ENCODE data around the gene TFF3. TPM values are rescaled to one million over a fixed set of nuclear protein-coding genes. Genes with fewer than 3 reads are reported as not detected.
A peak's percentile ranks its signal among the peaks of the same experiment; 100 is the strongest.

TFF3 gene
- total and polyA plus RNA-seq, 10 donors = 28.9 to 123 (median 72.7) TPM

DNA sequence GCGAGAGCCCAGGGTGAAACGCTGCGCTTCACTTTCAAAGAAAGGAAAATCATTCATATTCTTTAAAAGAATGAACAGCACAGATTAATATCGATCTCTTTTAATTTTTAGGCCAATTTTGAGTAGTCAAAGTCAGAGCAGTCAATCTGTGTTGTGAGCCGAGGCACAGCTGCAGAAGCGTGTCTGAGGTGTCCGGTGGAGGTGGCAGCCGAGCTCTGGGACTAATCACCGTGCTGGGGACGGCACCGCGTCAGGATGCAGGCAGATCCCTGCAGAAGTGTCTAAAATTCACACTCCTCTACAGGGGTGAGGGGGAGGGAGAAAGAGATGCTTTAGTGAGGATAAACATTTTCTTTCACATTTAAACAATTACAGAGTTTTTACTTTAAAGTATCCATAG is 47.0 kb upstream of the TFF3 start:
- Histone ChIP-seq H3K4me1 (no peaks in the 10 kb centered on the region), H3K27ac (no peak overlapping the region), H3K36me3 (no peaks in the 10 kb centered on the region), H3K27me3 (replicated peaks in 1 of 7) (peaks cover 0 to 71% (median 0%) of the 10 kb centered on the region in 7 donors), H3K4me3 (no peak overlapping the region), H3K9me3 (peaks cover 0 to 10% (median 7%) of the 10 kb centered on the region in 8 donors)
- 77 to 89% (median 84%) methylated on average over 12 of the region's 12 CpGs for WGBS, 5 donors
- no peak for TF ChIP-seq POLR2A (IDR thresholded peaks at IDR 0.05)
- TF ChIP-seq, protein P1, sequence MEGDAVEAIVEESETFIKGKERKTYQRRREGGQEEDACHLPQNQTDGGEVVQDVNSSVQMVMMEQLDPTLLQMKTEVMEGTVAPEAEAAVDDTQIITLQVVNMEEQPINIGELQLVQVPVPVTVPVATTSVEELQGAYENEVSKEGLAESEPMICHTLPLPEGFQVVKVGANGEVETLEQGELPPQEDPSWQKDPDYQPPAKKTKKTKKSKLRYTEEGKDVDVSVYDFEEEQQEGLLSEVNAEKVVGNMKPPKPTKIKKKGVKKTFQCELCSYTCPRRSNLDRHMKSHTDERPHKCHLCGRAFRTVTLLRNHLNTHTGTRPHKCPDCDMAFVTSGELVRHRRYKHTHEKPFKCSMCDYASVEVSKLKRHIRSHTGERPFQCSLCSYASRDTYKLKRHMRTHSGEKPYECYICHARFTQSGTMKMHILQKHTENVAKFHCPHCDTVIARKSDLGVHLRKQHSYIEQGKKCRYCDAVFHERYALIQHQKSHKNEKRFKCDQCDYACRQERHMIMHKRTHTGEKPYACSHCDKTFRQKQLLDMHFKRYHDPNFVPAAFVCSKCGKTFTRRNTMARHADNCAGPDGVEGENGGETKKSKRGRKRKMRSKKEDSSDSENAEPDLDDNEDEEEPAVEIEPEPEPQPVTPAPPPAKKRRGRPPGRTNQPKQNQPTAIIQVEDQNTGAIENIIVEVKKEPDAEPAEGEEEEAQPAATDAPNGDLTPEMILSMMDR (IDR thresholded peaks at IDR 0.05 in 8 of 11, conservative IDR thresholded peaks at IDR 0.05 in 3 of 11) = no peak
- TF ChIP-seq POLR2AphosphoS5 (IDR thresholded peaks at IDR 0.05) = no peak
- intact Hi-C loops (cut with DNase I; ENCODE audit: low total_unique reads) = no loop called here
- DNase-seq = no peak

DNA sequence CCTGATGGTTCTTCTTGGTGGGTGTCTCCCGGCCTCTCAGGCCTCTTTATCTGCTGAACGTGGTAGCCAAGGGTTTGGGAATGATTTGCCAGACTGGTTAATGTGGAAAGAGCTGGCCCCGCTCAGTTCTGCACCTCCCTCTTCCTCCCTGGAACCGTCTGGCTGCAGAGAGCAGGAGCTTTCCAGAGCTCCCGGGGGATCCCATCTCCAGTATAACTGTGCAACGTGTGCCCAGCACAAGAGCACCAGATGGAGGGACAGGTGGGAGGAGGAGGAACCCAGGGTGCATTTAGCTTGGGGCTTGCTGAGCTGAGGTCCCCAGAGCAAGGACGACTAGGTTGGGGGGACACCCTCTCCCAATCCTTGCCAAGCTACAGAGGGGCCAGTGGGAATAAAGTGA is 46.1 kb upstream of the TFF3 start:
- no peaks in the 10 kb centered on the region for H3K36me3 ChIP-seq
- H3K4me1 ChIP-seq = no peaks in the 10 kb centered on the region
- no peak overlapping the region for H3K27ac ChIP-seq
- H3K27me3 ChIP-seq (replicated peaks in 1 of 7) = peaks cover 0 to 77% (median 0%) of the 10 kb centered on the region in 7 donors
- intact Hi-C loops (cut with DNase I; ENCODE audit: low total_unique reads) = no loop called here
- peaks cover 0 to 17% (median 12%) of the 10 kb centered on the region in 8 donors for H3K9me3 ChIP-seq
- H3K4me3 ChIP-seq = no peak overlapping the region
- WGBS, 5 donors = 48 to 68% (median 57%) methylated on average over 7 of the region's 7 CpGs
- DNase-seq = peak; percentile 27
- TF ChIP-seq, protein P1 (IDR thresholded peaks at IDR 0.05 in 8 of 11, conservative IDR thresholded peaks at IDR 0.05 in 3 of 11) = no peak
- TF ChIP-seq POLR2AphosphoS5 (IDR thresholded peaks at IDR 0.05) (no peak), POLR2A (IDR thresholded peaks at IDR 0.05) (no peak)

DNA sequence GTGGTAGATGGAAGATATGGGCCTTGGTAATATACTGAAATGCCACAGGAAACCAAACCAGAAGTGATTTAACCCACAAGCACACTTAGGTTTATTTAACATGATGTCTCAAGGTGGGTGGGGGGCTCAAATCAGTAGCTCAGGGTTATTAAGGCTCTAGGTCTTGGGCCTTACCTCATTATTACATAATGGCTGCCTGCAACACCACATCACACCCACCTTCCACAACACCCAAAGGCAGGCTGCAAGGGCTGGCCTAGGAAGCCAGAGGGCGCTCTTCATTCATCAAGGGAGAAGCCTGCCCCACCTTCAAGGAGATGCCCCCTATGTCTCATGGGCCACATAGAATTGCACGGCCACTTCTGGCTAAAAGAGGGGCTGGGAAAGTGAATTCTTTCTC is 45.1 kb upstream of the TFF3 start:
- Histone ChIP-seq H3K36me3 (no peaks in the 10 kb centered on the region), H3K27ac (no peak overlapping the region), H3K4me1 (no peaks in the 10 kb centered on the region), H3K27me3 (replicated peaks in 1 of 7) (peaks cover 0 to 73% (median 0%) of the 10 kb centered on the region in 7 donors), H3K9me3 (peaks cover 0 to 27% (median 22%) of the 10 kb centered on the region in 8 donors), H3K4me3 (no peak overlapping the region)
- intact Hi-C loops (cut with DNase I; ENCODE audit: low total_unique reads) = no loop called here
- WGBS, 5 donors = 58 to 77% (median 65%) methylated on average over 2 of the region's 2 CpGs
- TF ChIP-seq, protein P1 (IDR thresholded peaks at IDR 0.05 in 8 of 11, conservative IDR thresholded peaks at IDR 0.05 in 3 of 11) = peak in 1 of 11 experiments; percentile 17
- TF ChIP-seq POLR2A (IDR thresholded peaks at IDR 0.05) (no peak), POLR2AphosphoS5 (IDR thresholded peaks at IDR 0.05) (no peak)
- DNase-seq = peak; percentile 31

DNA sequence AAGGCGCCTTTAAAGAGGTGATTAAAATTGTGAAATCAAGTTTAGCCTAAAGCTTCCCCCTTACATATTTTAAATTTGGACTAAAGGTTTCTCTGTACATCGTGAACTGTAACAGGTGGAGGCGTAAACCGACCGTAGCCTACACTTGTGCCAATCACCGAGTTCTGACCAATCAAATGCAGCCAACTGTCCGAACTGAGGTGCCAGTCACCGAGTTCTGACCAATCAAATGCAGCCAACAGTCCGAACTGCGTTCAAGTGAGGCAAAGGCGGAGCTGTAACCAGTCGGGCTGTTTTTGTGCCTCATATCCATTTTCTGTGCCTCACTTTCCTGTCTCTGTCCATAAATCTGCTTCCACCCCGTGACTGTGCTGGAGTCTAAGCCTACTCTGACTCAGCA is 43.7 kb upstream of the TFF3 start:
- H3K27me3 ChIP-seq (replicated peaks in 1 of 7) = peaks cover 0 to 59% (median 0%) of the 10 kb centered on the region in 7 donors
- WGBS, 5 donors = 83 to 92% (median 89%) methylated on average over 13 of the region's 13 CpGs

More for the DNA sequence above, 43.7 kb upstream of the TFF3 start:
- Histone ChIP-seq H3K9me3 (peaks cover 0 to 41% (median 35%) of the 10 kb centered on the region in 8 donors), H3K27ac (no peak overlapping the region), H3K36me3 (no peaks in the 10 kb centered on the region), H3K4me3 (no peak overlapping the region), H3K4me1 (no peaks in the 10 kb centered on the region)
- intact Hi-C loops (cut with DNase I; ENCODE audit: low total_unique reads) = no loop called here
- TF ChIP-seq, protein P1 (IDR thresholded peaks at IDR 0.05 in 8 of 11, conservative IDR thresholded peaks at IDR 0.05 in 3 of 11) = no peak
- TF ChIP-seq POLR2A (IDR thresholded peaks at IDR 0.05) = no peak
- no peak for TF ChIP-seq POLR2AphosphoS5 (IDR thresholded peaks at IDR 0.05)
- peak; percentile 16 for DNase-seq

Data from spleen (tissue), 11 donors.